NCI-H2171 (cell line): ENCODE results near the gene LRRC61.
"Not testable (repeated sequence)": the region's sequence is repeated elsewhere in the genome, so short reads cannot be mapped to it uniquely, and the experiment has no call there.

Source experiments
- DNase-seq: peaks from one replicate; lab custom pipeline; 2025; lab: John Stamatoyannopoulos, UW

Gene LRRC61

DNA sequence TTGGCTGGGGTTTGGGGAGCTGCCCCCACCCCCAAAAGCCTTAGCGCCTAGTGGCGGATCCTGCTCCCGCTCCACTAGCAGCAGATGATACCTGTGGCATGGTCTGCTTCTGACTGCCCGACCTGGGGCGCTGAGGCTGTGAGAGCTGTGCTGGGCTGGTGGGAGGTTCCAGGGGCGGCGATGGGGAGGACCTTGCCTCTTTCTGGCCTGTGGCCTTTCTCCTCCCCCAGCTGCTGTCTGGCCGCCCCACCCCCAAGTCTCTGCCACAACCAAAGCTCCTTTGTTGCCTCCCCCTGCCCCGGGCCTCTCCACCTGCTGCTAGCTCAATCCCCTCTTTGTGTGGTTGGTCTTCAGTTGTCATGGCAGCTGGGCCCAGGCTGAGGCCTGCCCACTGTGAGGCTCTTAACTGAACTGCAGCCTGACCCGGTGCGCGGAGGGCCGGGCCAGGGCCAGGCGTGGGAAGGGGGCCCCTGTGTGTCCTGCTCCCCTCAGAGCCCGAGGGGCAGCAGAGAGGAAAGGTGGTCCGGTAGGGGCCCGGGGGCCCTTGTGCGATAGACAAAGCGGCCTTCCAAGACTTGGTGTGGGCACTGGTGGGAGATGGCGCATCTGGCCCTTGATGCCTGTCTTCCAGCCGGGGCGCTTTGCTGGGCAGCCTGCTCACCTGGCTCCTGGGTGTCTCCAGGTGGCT is 60.7 kb downstream of the LRRC61 start:
- no peak for DNase-seq

DNA sequence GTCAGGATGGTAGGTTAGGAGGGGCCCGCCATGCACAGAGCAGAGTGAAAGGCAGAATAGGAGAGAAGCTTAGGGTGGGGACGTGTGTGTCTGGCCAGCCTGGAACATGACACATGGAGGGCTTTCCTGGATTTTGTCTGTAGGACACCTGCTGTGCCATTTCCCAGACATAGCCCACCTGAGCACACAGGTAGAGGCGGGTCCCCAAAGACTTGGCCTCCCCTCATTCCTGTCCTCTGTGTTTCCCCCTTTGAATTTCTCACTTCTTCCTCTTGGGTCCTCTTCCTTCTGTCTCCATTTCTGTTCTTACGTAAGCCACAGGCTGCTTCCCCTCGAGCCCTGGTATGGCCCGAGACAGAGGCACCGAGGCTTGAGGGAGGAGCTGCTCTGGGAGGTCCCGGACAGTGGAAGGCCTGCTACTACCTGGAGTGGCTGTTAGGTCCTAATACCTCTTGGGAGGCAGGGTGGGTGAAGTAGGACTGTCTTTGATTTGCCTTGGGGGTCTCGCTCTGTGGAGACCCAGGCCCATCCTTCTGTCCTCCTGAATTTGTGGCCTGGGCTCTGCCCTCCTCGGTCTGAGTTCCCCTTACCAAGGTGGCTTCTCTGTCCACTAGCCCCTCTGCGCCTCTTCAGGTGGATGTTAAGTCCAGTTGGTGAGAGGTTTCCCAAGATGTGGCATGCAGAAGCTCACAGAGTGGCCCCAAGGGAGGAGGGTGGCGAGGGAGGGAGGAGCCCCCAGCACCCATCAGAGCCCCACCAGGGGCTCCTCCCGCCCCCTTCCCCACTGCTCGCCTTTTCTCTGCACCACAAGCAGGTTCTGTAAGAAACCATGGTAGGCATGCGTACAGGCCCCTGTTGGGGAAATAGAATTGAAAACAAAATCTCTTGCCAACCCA is 61.5 kb downstream of the LRRC61 start:
- no peak for DNase-seq

DNA sequence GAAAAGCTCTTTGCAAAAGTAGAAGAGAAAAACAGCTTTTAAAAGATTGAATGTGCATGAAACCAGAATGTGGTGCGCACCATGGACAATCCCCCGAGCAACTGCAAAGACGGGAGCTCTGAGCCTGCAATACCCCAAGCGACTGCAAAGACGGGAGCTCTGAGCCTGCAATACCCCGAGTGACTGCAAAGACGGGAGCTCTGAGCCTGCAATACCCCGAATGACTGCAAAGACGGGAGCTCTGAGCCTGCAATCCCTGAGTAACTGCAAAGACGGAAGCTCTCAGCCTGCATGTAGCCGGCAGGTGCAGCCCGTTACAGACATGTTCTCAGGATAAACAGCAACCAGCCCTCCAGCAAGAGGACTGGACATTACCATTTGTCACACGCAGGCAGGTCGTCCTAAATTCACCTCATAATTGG is 62.2 kb downstream of the LRRC61 start:
- no peak for DNase-seq

DNA sequence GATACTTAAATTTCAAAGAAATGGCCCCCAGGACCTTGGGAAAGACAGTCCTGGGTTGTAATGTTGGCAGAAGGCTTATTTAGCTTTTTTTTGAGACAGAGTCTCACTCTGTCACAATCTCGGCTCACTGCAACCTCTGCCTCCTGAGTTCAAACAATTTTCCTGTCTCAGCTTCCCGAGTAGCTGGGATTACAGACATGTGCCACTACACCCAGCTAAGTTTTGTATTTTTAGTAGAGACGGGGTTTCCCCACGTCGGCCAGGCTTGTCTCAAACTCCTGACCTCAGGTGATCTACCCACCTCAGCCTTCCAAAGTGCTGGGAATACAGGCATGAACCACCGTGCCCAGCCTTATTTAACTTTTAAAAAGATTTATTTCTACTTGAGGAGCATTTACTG is 62.7 kb downstream of the LRRC61 start:
- DNase-seq = not testable (repeated sequence)
